Nephron (organoid): ENCODE results near the gene KLHL10.

ENCODE experiments used
- H3K27ac Mint-ChIP-seq, 3 experiments: 2 replicates each; pipeline ENCODE4 v1.8.0; 2020; ENCODE audit warnings: mixed read lengths in 3 of 3, mild to moderate bottlenecking in 2 of 3, moderate library complexity in 1 of 3
- H3K27me3 Mint-ChIP-seq: 2 replicates; pipeline ENCODE4 v1.8.0; 2021; ENCODE audit warnings: low read depth, mild to moderate bottlenecking, moderate library complexity, mixed read lengths
- H3K36me3 Mint-ChIP-seq: 2 replicates; pipeline ENCODE4 v1.8.0; 2020; ENCODE audit warnings: low read depth, mixed read lengths
- H3K4me1 Mint-ChIP-seq: 2 replicates; pipeline ENCODE4 v1.8.0; 2020; ENCODE audit warnings: mixed read lengths
- H3K4me3 Mint-ChIP-seq, 3 experiments: 2 replicates each; pipeline ENCODE4 v1.8.0; 2020; ENCODE audit warnings: mild to moderate bottlenecking in 3 of 3, mixed read lengths in 3 of 3, moderate library complexity in 2 of 3
- H3K9me3 Mint-ChIP-seq: 2 replicates; pipeline ENCODE4 v1.8.0; 2020; ENCODE audit warnings: mixed read lengths
- CTCF ChIP-seq, 3 experiments: fragments of 200-600 bp; sonication (generic); IDR thresholded peaks; one replicate each; pipeline ENCODE4 v1.5.0; 2021; ENCODE audit warnings: antibody characterized with exemption in 3 of 3; ENCODE audit not compliant: unreplicated experiment in 3 of 3

KLHL10 gene

GRCh38 chr17:41818024-41818423 lies 19.6 kb upstream of the KLHL10 start:
- H3K4me3 Mint-ChIP-seq = no peak overlapping the region
- H3K27ac Mint-ChIP-seq = peak overlapping the region in 1 of 3 experiments; percentile 15

GRCh38 chr17:41821776-41822175 lies 15.8 kb upstream of the KLHL10 start:
- Mint-ChIP-seq H3K4me3 (no peak overlapping the region), H3K27ac (peak overlapping the region in 1 of 3 experiments; percentile 57), H3K36me3 (peaks cover 35% of the 10 kb centered on the region), H3K27me3 (no peaks in the 10 kb centered on the region), H3K9me3 (no peaks in the 10 kb centered on the region), H3K4me1 (no peaks in the 10 kb centered on the region)
- no peak for TF ChIP-seq CTCF (IDR thresholded peaks at IDR 0.05; ENCODE audit: unreplicated experiment in 3 of 3)

More at GRCh38 chr17:41818024-41818423, 19.6 kb upstream of the KLHL10 start:
- Mint-ChIP-seq H3K9me3 (no peaks in the 10 kb centered on the region), H3K27me3 (no peaks in the 10 kb centered on the region), H3K36me3 (peaks cover 22% of the 10 kb centered on the region), H3K4me1 (peaks cover 12% of the 10 kb centered on the region)
- TF ChIP-seq CTCF (IDR thresholded peaks at IDR 0.05; ENCODE audit: unreplicated experiment in 3 of 3) = no peak

- H3K9me3 Mint-ChIP-seq = no peaks in the 10 kb centered on the region
- H3K4me3 Mint-ChIP-seq = no peak overlapping the region
- H3K27ac Mint-ChIP-seq = peak overlapping the region in 1 of 3 experiments; percentile 57
- H3K36me3 Mint-ChIP-seq = peaks cover 31% of the 10 kb centered on the region
- TF ChIP-seq CTCF (IDR thresholded peaks at IDR 0.05; ENCODE audit: unreplicated experiment in 3 of 3) = no peak
- H3K4me1 Mint-ChIP-seq = no peaks in the 10 kb centered on the region
- H3K27me3 Mint-ChIP-seq = no peaks in the 10 kb centered on the region
Measured at GRCh38 chr17:41822216-41823140, 15.1 kb upstream of the KLHL10 start.

GRCh38 chr17:41823141-41823524 lies 14.5 kb upstream of the KLHL10 start:
- Mint-ChIP-seq H3K27me3 (no peaks in the 10 kb centered on the region), H3K36me3 (peaks cover 31% of the 10 kb centered on the region), H3K4me1 (no peaks in the 10 kb centered on the region), H3K27ac (peak overlapping the region in 1 of 3 experiments; percentile 61), H3K4me3 (no peak overlapping the region), H3K9me3 (no peaks in the 10 kb centered on the region)
- no peak for TF ChIP-seq CTCF (IDR thresholded peaks at IDR 0.05; ENCODE audit: unreplicated experiment in 3 of 3)

- Mint-ChIP-seq H3K36me3 (peaks cover 29% of the 10 kb centered on the region), H3K27me3 (no peaks in the 10 kb centered on the region), H3K27ac (peak overlapping the region in 1 of 3 experiments; percentile 61), H3K9me3 (no peaks in the 10 kb centered on the region), H3K4me1 (no peaks in the 10 kb centered on the region), H3K4me3 (no peak overlapping the region)
- TF ChIP-seq CTCF (IDR thresholded peaks at IDR 0.05; ENCODE audit: unreplicated experiment in 3 of 3) = no peak
Measured at GRCh38 chr17:41823580-41823979, 14.0 kb upstream of the KLHL10 start.

GRCh38 chr17:41824086-41824485 lies 13.5 kb upstream of the KLHL10 start:
- H3K36me3 Mint-ChIP-seq = peaks cover 33% of the 10 kb centered on the region

More at GRCh38 chr17:41824086-41824485, 13.5 kb upstream of the KLHL10 start:
- Mint-ChIP-seq H3K4me3 (no peak overlapping the region), H3K27me3 (no peaks in the 10 kb centered on the region), H3K4me1 (no peaks in the 10 kb centered on the region), H3K9me3 (no peaks in the 10 kb centered on the region), H3K27ac (no peak overlapping the region)
- TF ChIP-seq CTCF (IDR thresholded peaks at IDR 0.05; ENCODE audit: unreplicated experiment in 3 of 3) = no peak
